ENCODE measurements around the gene FTO.

Gene FTO

GRCh38 chr16:54160939-54161897, 457.3 kb downstream of the FTO start:
- DNase-seq (ENCODE audit: low read depth) = no peak

DNA sequence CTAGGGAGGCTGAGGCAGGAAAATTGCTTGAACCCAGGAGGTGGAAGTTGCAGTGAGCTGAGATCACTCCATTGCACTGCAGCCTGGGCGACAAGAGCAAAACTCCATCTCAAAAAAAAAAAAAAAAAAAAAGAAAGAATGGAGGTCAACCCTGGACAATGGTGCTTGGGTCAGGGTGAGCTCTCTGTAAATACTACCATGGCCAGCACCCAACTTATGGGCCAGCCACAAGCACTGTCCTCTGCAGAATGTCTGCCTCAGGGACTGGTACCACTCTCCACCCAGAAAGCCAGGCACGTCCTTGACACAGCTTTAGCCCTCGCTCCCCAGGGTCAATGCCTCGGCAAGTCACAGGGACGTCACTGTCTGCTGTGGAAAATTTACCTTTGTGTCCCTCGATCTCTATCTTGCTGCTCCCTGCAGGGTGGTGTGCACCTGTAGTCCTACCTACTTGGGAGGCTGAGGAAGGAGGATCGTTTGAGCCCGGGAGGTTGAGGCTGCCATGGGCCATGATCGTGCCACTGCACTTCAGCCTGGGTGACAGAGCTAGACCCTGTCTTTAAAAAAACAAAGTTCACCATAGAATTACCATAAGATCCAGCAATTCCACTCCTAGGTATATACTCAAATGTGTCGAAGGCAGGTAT, 459.4 kb downstream of the FTO start:
- no peak for DNase-seq (ENCODE audit: low read depth)

- DNase-seq (ENCODE audit: low read depth) = no peak
Measured at GRCh38 chr16:54164789-54165173, 460.8 kb downstream of the FTO start.

DNA sequence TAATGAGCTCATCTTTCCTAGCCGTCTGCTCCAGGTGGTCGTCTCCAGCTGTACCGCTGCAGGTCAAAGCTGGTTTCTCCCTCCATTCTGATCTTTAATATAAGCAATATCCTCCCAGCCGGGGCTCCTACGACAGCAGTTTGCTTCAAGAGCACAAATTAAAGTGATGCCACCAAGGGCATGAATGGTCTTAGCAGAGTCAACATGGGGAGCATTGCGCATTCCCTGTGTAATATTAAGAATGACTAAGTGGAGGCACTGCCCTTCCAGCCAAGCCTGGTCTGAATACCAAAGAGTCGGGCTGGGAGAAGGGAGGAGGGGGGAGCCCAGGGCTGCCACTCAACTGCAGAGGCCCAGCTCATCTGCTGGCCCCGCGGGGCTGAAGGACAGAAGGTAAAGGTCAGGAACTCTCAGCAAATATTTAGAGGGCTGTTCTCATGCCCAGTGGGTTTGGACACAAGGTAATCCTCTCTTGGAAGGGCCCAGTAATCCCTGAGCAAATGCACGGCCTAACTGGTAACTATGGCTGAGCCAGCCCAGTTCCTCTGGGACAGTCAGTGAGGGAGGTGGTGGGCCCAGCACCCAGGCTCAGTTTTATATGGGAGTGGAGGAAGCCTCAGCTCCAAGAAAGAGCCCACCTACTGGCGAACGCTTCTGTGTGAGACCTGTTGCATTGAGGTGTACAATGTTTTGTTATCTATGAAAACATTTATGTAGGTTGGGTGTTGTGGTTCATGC, 461.4 kb downstream of the FTO start:
- DNase-seq (ENCODE audit: low read depth) = no peak

- DNase-seq (ENCODE audit: low read depth) = no peak
Measured at GRCh38 chr16:54165912-54166865, 462.2 kb downstream of the FTO start.

DNA sequence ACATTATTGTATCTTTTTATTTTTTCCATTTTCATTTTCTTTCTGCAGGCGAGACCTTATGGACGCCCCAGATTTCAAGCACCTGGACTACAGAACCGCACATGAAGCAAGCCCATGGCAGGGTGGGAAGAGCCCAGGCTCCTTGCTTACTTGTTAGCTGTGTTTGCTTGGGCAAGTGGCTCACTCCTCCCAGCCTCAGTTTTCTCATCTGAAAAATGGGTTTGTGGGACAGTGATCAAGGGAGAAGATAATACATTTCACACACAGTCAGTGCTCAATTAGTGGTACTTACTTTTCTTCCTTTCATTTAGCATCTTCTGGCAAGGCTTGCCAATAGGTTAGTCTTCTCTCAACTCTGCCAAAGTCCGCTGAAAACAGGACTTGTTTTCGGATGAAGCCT, 465.2 kb downstream of the FTO start:
- no peak for DNase-seq (ENCODE audit: low read depth)

DNA sequence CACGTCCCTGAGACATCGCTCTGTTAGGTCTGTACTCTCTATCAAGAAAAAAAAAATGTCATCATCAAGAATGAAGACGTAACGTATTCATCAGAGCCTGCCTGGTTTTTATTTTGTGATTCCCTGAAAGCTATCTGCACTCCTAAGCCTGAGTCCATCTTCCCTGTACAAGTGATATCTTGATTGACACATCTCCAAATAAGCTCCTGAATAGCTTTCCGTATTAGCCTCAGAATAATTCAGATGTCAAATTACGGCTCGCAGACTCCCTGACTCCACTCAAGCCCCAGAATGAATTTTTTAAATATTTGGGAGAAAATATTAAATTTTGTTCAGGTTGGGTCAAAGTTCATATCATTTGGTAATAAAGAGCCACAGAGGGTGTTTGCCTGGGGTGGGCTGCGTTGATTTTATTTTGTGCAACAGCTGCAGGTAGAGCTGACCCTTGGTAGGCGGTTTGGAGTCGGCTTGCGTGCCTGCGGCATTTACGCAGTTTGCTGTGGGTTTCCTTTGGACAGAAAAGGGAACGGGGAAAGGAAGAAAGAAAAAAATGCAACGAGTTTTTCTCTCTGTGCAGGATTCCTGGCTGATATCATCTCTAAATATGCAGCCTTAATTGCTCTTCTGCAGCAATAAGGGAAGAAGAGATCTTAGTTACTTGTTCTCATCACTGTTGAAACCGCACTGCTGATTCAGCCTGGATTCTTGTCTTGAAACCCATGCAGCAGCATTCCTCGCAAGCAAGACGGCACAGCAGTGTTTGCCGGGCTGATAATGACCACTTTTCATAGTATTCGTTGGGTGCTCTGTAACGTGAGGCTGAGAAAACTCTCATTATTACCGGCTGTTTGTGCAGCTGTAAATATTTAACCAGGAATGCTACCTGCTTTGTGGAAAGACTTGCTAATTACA, 467.9 kb downstream of the FTO start:
- DNase-seq (ENCODE audit: low read depth) = peak; percentile 22

DNA sequence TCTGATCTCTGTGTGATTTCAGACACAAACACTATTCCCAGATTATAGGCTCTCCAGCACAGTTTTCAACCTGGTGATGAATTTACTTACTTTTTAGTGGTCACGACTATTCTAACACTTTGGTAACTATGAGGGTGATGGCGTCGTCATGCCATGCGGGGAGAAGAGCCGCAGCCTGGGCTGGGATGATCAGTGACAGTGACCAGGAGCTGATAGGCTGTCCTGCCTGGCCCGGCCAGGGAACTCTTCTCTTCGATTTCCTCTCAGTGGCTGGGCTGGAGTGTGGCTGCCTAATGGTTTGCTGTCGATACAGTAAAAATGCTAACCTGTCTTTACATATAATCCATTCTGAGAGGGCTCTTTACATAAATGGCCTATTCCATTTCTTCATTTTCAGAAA, 469.5 kb downstream of the FTO start:
- no peak for DNase-seq (ENCODE audit: low read depth)

DNA sequence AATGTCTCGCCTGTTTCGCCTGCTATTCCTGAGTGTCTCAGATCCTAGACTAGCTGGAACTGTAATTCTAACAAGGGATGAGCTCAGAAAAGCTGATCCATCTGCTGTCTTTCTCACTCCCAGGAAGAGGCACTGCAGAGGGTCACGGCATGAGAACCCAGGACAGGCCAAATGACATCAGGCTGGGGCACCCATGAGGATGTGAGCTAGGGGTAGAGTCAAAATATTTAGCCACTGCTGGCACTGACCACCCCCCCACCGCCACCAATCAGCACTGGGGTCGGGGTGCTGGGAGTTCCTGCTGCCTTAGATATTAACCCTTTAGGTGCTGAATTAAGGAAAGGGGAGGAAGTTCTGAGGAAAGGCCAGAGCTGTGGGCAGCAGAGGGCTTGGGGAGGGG, 470.2 kb downstream of the FTO start:
- no peak for DNase-seq (ENCODE audit: low read depth)

GRCh38 chr16:54174750-54175149, 470.8 kb downstream of the FTO start:
- DNase-seq (ENCODE audit: low read depth) = no peak

GRCh38 chr16:54175169-54175551, 471.2 kb downstream of the FTO start:
- DNase-seq (ENCODE audit: low read depth) = no peak

DNA sequence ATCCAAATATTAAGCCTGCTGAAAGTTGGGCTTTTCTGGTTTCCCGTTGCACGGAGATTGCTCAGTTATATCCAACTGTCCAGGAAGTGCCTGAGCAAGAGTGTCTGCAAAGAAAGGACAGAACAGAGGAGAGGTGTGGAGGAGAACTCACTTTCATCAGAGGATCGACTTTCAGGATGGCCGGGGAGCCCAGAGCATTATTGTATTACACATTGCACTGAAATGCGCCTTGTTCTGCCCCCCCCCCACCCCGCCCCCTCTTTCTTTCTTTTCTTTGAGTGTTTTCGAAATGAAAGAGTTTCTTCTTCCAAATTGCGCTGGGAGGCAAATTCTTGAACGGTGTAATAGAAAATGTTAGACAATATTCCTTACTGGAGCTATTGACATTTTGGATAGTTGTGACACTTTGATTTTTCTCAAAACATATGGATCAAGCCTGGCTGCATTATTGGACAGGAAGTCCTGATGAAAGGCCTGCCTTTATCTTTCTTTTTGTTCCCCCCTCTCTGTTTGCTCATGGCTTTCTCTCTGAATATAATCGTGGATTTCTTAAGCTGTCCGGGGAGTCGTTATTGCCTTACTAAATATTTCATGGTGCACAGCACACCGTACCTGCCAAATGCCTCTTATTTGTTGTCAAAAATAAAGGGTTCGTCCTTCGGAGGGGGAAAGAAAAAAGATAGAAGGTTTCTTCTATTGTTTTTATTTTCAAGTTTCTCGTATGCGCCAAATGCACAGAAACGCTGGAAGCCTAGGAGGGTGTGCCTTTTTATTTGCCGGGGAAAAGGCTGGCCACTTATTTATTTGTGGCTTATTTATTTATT, 471.8 kb downstream of the FTO start:
- no peak for DNase-seq (ENCODE audit: low read depth)

- no peak for DNase-seq (ENCODE audit: low read depth)
Measured at GRCh38 chr16:54176376-54176901, 472.5 kb downstream of the FTO start.

GRCh38 chr16:54177052-54177861, 473.3 kb downstream of the FTO start:
- DNase-seq (ENCODE audit: low read depth) = no peak

- no peak for DNase-seq (ENCODE audit: low read depth)
Measured at GRCh38 chr16:54177862-54178477, 474.0 kb downstream of the FTO start.

GRCh38 chr16:54178478-54178976, 474.6 kb downstream of the FTO start:
- no peak for DNase-seq (ENCODE audit: low read depth)

DNA sequence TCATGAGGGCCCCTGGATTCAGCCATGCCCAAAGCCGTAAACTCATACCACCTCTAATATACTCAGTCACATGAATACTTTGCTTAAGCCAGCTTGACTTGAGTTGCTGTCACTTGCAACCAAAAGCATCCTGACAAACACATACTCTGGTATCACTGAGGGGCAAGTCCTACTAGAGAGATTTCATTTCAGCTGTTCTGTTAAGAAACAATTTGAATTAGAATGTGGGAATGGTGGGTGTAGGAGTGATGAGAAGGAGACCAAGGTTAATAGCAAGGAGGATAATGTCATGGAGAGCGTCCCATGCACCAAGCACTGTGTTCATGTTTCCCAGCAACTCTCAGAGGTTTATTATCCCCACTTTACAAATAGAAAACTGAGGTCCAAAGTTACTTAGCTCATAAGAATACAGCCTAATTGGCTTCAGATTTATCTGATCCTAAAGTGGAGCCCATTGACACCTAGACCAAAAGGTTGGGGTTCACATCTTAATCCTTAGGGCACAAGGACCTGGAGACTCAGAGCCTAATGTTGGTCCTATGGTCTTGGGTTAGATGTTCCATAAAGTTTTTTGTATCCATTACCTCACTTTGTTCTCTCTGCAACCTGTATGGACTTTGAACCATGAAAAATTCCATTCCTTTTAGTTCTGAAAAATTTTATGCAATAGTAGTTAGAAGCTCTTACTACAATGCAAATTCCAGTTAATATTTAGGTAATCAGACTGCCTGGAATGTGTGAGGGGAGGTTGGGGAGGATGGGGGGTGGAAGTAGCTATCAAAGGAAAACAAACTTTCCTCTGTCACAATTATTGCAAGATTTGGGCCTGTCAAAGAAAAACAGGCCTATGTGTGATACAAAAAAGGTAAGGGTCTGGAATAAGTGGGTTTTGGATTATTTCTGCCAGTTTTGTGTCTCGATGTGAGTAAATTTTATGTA, 476.7 kb downstream of the FTO start:
- DNase-seq (ENCODE audit: low read depth) = no peak

Measured in GM04503 (cell line).